ENCODE results near the gene ZC3H12D.
"Not testable (repeated sequence)": the region's sequence is repeated elsewhere in the genome, so short reads cannot be mapped to it uniquely, and the experiment has no call there.

Gene ZC3H12D

GRCh38 chr6:149483334-149483725, 1.5 kb downstream of the ZC3H12D start:
- peak; percentile 67 for DNase-seq

DNA sequence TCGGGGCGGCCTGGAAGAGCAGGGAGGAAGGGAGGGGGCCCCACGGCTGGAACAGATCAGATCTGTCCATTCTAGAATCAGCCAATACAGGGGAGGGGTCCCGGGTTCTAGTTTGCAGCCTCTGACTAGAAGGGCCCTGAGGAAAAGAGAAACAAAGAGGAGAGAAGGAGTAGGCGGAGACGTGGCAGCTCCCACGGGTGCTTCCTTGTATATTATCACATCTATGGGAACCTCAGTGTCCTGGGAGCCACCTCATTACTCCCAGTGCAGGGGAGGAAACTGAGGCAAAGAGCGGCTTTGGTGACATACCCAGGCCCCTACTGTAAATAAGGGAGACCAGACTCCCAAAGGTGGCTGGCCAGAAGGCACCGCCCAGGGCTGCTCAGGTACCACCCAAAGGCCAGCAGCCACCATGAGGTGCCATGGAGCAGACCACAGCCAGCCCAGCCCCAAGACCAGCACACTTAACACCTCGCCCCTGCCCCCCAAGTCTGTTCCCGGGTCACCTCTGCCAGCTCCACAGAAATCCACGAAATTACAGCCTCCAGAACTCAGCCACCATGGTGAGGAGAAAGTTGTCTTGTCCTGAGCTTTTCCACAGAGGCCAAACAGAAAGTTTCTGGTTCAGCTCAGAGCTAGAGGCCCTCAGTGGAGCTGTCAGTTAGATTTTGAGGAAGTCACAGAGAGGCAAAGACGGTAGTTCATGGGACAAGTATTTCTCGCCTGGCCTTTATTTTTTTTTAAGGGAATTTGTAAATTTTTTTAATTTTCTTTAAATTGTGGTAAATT, 2.1 kb downstream of the ZC3H12D start:
- peak; percentile 67 for DNase-seq

DNA sequence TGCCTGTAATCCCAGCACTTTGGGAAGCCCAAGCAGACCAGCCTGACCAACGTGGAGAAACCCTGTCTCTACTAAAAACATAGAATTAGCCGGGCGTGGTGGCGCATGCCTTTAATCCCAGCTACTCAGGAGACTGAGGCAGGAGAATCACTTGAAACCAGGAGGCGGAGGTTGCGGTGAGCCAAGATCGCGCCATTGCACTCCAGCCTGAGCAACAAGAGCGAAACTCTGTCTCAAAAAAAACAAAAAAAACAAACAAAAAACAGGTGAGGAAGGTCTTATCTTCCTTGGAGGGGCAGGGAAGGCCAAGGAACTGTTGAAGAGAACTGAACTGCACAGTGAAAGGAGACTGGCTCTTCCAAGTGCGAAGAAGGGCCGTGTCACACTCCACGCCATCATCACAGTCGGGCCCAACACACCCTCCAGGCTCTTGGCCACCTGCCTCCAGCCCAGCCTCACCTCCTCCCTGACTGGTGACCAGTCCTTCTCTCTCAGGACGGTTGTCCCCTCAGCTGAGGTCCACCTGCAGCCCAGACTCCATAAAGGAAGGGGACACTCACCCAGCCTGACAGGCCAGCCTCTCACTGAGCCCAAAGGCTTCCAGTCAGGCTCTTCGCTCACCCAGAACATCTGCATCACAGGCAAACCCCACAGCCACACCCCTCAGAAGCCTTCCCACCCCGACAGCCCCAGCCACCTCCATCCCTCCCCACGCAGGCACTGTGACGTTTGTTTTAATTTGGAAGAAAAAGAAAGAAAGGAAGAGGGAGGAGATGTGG, 4.1 kb downstream of the ZC3H12D start:
- no peak for DNase-seq

DNA sequence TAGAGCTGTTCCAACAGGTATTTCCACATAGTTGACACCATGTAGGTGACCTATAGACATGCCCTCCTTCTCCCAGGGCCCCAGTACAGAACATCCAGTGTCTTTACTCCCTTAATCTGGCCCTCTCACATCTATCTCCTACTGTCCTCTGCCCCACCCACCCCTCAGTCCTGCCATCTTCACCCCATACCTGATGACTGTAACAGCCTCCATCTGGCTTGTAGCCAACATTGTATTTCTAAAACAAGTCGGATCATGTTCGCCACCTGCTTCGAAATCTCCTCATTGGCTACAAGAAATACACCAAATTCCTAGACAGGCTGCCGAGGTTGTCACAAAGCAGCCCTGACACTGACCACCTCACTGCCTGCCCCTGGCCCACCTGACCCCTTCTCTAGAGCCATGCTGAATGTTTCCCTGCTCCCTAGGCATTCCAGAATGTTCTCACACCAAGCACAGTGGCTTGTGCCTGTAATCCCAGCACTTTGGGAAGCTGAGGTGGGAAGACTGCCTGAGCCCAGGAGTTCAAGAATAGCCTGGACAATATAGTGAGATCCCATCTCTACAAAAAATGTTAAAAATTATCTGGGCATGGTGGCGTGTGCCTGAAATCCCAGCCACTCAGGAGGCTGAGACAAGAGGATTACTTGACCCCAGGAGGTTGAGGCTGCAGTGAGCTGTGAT, 6.0 kb downstream of the ZC3H12D start:
- no peak for DNase-seq

- no peak for DNase-seq
Measured at GRCh38 chr6:149477544-149477943, 7.3 kb downstream of the ZC3H12D start.

- DNase-seq, result no peak
Measured at GRCh38 chr6:149476789-149477455, 7.9 kb downstream of the ZC3H12D start.

DNA sequence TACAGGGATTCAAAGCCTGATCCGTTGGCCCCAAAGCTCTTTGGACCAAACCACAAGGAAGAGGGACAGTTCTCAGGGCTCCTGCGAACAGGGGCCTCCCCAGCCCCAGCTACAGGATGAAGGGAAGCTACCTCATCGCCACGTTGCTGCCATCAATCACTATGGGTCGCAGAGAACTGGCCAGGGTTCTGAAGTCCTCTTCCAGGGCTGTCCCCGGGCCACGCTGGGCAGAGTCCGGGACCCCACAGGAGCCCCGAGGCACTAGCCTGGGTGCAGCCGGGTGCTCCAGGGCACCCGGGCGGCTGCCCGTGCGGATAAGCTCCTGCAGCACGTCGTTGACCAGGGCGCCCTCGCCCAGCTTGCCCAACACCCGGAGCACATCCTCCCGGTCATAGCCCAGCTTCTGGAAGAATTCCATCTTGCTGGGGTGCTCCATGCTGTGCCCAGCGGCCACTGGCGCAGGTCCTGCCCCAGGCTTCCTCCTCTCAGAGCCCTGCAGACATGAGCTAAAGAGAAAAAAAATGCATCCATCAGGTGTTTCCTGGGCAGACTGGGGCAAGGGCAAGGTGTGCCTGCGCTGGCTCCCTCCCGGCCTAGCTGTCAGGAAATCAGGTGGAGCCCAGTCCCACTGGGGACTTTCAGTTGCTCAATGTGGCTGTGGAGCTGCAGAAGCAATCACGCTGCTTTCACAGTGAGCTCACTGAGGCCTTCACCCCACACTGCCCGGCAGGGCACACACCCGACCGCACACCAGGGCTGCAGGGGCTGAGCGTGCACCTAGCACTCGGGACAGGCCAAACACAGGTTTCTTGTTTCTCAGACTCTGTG, 10.5 kb downstream of the ZC3H12D start:
- DNase-seq, result no peak

GRCh38 chr6:149473080-149474052, 11.4 kb downstream of the ZC3H12D start:
- no peak for DNase-seq

DNA sequence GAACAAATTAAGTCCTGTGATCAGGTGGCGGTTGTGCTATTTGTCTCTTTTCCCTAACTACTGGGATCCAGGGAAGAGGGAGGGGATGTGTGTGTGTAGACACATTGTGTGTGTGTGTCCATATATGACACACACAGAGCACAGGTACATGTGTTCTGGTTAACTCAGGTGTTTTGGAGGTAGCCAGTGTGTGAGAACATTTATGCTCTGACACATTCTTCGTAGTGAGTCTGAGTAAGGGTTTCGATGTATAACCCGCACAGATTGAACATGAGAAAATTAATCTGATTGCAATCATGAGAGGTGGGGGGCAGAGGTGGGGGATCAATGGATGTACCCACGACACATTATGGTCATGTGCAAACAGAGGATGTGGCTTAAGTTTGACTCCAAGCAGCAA, 12.6 kb downstream of the ZC3H12D start:
- DNase-seq, result no peak

- DNase-seq, result no peak
Measured at GRCh38 chr6:149471801-149472200, 13.0 kb downstream of the ZC3H12D start.

DNA sequence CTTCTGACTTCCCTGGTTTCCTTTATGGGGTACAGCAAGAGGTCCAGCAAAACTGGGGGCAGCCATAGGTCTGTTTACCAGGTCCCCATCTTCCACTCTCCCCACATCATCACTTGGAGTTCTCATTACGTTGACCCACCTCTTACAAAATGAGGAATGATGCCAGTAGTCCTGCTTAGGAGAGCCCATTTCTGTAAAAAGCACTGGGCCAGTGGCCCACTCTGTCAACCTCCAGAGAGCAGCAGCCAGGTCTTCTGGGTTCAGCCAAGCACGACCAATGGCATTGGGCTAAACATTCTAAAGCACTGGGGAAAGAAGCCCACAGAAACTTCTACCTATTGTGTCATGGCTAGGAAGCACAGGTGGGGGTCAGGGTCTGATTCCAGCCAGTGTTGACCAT, 13.9 kb downstream of the ZC3H12D start:
- DNase-seq, result no peak

GRCh38 chr6:149468179-149468578, 16.6 kb downstream of the ZC3H12D start:
- no peak for DNase-seq

DNA sequence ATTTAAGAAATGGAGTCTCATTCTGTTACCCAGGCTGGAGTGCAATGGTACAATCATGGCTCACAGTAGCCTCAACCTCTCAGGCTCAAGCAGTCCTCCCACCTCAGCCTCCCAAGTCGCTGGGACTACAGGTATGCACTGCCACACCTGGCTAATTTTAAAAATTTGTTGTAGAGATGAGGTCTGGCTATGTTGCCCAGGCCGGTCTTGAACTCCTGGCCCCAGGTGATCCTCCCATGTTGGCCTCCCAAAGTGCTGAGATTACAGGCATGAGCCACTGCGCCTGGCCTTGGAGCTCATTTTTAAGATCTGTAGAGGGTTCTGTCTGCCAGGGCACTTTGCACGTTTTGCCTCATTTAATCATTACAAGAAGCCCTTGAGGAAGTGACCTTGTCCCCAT, 17.5 kb downstream of the ZC3H12D start:
- DNase-seq, result no peak

- no peak for DNase-seq
Measured at GRCh38 chr6:149464411-149464810, 20.4 kb downstream of the ZC3H12D start.

- no peak for DNase-seq
Measured at GRCh38 chr6:149463781-149464180, 21.0 kb downstream of the ZC3H12D start.

DNA sequence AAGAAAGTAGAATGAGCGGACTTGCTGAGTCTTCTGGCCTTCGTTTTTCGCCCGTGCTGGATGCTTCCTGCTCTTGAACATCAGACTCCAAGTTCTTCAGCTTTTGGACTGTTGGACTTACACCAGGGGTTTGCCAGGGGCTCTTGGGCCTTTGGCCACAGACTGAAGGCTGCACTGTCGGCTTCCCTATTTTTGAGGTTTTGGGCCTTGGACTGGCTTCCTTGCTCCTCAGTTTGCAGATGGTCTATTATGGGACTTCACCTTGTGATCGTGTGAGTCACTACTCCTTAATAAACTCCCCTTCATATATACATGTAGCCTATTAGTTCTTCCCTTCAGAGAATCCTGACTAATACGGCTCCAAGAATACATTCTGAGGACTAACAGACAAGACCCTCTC, 22.1 kb downstream of the ZC3H12D start:
- DNase-seq, result not testable (repeated sequence)

DNA sequence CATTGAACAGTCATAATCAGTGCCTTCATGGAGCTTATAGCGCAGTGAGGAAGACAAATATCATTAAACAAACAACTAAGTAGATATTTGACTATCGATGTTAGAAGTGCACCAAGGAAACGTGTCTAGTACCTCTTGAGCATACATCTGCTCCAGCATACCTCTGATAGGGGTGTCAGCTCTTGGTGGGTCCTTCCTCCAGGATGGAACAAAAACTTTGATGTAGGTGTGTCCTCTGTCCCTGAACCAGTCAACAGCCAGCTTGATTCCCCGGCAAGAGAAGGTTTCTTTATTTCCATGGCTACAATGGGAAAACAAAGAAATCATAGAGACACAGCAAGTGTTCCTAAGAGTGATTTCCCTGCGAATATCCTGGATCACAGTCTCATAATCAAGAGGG, 23.1 kb downstream of the ZC3H12D start:
- DNase-seq, result no peak

DNA sequence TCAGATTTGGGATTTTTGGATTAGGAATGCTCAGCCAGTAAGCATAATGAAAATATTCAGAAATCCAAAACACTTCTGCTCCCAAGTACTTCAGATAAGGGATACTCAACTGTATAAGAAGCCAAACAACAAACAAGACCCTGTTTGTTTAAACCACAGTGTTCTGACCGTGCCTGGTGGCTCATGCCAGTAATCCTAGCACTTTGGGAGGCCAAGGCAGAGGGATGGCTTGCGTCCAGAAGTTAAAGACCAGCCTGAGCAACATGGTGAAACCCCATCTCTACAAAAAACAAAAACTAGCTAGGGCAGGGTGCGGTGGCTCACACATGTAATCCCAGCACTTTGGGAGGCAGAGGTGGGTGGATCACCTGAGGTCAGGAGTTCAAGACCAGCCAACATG, 24.6 kb downstream of the ZC3H12D start:
- DNase-seq, result not testable (repeated sequence)

DNA sequence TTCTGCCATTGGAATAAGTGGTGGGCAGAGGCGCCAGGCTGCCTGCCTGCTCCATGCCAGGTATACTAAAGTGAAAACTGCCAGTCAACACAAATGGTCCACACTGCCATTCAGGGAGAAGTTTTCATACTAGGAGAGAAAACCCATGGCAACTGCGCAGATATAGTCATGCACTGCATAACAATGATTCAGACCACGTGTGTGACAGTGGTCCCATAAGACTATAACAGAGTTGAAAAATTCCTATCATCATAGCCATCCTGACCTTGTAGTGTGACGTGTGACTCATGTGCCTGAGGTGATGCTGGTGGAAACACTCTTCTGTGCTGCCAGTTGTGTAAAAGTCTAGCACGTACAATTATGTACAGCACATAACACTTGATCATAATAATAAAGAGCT, 25.1 kb downstream of the ZC3H12D start:
- DNase-seq, result no peak

- no peak for DNase-seq
Measured at GRCh38 chr6:149458806-149459205, 26.0 kb downstream of the ZC3H12D start.

GRCh38 chr6:149458196-149458595, 26.6 kb downstream of the ZC3H12D start:
- no peak for DNase-seq

Measured in SIG-M5 (cell line).